ENCODE data around the gene SOX4.
"Not testable (repeated sequence)": the region's sequence is repeated elsewhere in the genome, so short reads cannot be mapped to it uniquely, and the experiment has no call there.

The SOX4 gene

DNA sequence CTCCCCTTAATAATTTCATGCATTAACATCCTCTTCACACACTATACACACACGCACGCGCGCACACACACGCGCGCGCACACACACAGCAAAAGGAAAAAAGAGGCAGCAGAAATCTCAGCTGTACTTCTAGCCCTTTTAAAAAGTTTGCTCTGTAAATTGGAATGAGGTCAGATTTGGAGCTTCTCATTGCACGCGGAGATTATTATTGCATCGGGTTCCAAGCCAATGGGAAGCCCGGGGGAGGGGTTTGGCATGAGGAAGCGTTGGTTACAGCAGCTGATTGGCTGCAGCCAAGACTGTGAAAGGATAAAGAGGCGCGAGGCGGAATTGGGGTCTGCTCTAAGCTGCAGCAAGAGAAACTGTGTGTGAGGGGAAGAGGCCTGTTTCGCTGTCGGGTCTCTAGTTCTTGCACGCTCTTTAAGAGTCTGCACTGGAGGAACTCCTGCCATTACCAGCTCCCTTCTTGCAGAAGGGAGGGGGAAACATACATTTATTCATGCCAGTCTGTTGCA, at the start of gene SOX4:
Gene SOX4, plus strand, starts transcription at position 340 of the 515 bp plus-strand sequence. CDS start 784 bp downstream, outside the sequence.
- peak; percentile 73 to 89 for DNase-seq

DNA sequence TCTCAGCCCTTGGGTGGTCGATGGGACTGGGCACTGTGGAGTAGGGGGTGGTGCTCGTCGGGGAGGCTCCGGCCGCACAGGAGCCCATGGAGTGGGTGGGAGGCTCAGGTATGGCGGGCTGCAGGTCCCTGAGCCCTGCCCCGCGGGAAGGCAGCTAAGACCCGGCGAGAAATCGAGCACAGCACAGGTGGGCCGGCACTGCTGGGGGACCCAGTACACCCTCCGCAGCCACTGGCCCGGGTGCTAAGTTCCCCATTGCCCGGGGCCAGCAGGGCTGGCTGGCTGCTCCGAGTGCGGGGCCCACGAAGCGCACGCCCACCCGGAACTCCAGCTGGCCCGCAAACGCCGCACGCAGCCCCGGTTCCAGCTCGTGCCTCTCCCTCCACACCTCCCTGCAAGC, 41.3 kb upstream of the SOX4 start:
- not testable (repeated sequence) for DNase-seq

DNA sequence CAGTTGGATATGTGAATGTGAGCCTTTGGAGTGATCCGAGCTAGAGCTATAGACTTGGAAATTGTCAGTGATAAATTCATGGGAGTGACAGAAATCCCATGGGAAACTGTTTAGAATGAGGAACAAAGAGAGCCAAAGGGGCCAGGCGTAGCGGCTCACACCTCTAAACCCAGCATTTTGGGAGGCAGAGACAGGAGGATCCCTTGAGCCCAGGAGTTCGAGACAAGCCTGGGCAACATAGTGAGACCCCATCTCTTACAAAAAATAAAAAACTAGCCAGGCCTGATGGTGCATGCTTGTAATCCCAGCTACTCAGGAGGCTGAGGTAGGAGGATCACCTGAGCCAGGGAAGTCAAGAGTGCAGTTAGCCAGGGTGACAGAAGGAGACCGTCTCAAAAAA, 39.3 kb upstream of the SOX4 start:
- DNase-seq: no peak

DNA sequence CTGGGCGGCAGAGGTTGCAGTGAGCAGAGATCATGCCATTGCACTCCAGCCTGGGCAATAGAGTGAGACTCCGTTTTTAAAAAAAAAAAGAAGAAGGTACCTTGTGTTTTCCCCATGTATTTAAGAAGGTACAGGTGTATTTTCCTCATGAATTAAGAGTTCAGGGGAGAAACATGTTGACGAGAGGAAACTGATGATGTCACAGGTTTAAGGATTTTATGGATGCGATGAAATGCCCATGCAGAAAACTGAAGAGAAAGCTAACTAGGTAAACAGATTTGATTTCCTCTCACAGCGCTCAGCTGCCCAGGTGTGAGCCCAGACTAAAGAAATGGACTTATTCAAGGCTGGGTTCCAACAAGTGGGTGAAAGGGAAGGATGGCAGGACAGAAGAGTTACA, 38.4 kb upstream of the SOX4 start:
- DNase-seq: no peak

DNA sequence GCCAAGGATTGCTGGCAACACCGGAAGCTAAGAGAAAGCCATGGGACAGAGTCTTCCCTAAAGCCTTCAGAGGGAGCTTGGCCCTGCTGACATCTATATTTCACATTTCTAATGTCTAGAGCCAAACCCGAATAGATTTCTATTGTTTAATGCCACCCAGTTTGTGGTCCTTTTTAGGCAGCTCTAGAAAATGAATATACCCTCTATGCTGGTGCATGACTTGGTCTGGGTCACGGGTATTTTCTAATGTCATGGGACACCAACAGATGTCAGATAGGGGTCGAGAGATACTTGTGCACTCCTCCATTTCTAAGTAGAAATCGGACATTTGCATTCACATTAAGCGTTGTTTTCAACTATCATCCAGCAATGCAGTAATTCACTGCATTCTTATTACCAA, 37.0 kb upstream of the SOX4 start:
- DNase-seq: no peak

DNA sequence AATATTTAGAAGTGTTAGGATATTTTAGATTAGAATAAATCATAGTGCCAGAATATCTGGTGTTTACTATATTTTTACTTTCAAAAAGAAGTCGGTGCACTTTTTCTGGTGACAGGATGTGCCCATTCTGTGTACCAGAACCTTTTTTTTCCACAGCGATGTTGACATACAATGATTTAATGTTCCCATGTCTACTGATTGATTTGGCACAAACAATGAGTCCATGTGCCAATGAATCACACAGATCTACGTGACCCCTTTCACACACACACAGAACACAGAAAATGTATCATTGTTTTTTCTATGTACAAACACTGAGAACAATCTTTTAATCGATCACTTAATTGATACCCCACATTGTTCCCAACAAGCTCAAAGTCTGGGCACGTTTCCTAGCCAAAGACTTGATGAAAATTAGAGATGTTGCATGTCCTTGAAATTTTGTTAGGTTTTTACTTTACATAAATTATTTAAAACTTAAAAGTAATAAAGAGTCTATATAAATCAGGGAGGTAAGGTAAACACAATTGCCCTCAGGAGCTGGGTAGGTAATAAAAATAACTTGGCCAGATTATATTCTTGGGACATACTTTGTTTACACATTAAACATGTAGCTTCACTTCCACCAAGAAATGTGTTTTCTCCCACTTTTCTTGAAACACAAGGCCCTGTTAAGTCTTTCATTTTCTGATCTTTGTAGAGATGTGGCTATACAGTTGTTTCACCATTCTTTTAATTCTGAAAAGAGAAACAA, 36.4 kb upstream of the SOX4 start:
- DNase-seq: no peak

DNA sequence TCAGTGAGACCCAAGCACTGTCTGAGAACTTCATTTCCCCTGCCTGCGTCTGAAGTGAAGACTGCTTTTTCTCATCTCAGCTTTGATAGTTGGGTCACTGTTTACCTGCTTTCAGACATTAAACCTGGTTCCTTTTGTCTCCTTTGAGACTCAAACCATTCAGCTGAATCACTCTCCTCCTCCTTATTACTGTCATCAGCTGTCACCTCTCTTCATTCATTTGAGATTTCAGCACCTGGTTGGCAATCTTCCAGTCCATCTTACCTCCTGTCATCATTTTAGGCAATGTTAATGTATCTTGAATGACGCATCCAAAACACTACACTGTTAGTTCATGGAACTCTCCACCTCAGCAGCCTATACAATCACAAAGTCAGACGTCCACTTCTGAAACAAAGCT, 34.3 kb upstream of the SOX4 start:
- DNase-seq: no peak

DNA sequence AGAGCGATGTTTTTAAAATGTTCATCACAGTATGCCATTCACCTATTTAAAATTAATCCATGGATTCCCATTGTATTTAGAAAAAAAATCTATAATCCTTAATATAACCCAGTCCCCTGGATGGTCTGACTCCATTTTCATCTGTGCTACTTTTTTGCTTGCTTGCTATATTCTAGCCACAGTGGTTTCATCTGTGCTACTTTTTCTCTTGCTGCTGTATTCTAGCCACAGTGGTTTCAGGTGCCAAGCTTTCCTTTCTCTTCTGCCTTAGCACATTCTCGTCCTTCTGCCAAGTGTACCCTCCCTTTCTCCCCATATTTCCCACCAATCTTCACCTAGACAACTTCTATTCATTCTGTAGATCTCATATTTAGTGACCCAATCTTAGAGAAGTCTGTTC, 33.3 kb upstream of the SOX4 start:
- DNase-seq: no peak

DNA sequence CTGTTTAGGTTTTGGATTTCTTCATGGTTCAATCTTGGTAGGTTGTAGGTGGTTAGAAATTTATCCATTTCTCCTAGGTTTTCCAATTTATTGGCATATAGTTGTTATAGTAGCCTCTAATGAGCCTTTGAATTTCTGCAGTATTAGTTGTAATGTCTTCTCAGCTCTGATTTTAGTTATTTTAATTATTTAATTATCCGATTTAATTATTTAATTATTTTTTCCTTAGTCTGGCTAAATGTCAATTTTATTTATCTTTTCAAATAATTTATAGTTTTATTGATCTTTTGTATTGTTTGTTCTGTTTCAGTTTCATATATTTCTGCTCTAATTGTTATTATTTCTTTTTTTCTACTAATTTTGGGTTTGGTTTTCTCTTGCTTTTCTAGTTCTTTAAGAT, 28.1 kb upstream of the SOX4 start:
- DNase-seq: no peak

DNA sequence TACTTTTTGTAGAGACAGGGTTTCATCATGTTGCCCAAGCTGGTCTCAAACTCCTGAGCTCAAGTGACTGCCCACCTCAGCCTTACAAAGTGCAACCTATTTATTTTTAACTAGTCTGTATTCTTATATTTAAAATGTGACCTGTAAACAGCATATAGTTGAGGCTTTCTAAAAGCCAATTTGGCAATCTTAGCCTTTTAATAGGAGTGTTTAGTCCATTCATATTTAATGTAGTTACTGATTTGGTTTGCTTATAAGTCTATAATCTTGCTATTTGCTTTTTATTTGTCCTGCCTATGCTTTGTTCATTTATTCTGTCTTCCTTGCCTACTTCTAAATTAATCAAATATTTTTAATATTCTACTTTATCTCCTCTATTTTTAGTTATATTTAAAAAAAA, 15.0 kb upstream of the SOX4 start:
- no peak for DNase-seq

DNA sequence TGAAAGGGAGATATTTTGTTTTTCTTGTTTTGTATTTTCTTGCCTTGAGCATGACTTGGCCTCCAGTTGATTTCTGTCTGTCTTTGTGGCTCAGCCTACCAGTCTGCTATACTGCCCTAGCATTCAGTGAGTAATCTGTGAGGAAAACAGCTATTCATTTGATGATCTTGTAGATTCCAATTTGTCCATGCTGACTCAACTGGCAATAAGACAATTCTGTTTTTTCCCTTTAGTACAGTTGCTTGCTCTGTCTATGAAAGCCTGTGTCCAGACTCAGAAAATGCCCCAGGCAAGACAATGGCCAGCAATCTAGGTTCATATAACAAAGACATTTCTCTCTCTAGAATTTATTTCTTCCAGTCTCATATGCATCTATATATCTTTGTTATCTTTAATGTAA, 10.9 kb upstream of the SOX4 start:
- no peak for DNase-seq

DNA sequence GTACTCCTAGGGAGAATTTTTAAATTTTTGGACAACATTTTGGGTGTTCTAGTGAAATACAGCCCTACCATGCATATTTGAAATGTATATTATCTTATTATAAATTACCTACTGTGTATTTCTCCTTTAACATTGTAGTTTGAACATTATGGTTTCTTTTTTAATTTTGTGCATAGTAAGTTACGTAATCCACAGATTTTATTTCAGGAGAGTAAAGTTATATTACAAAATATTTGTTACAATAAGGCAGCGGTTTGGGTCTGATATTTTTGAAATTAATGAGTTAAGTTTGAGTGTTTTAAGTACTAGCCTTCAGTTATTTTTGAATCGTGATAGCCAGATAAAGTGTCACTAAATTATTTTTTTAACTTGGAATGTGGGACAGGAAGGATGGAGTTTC, 7.3 kb upstream of the SOX4 start:
- no peak for DNase-seq

DNA sequence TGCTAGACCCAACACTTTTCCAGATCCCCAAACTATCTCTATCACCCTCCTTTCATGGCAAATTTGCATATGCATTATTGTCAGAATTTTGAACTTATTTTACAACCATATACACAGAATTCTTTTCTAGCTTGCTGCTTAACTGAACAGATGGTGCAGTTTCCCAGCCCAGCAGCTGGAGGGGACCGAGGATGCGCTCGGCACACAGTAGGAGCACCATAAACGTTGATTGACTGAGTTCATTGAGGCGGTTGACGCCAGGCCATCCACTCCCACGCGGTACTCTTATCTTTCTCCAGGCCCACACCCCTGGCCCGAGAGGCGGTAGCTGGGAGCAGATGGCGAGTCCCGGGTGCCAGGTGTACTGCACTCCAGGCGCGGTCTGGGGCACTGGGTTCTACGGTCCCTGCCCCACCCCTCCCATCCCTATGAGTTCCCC, 6.8 kb upstream of the SOX4 start:
- DNase-seq: no peak

DNA sequence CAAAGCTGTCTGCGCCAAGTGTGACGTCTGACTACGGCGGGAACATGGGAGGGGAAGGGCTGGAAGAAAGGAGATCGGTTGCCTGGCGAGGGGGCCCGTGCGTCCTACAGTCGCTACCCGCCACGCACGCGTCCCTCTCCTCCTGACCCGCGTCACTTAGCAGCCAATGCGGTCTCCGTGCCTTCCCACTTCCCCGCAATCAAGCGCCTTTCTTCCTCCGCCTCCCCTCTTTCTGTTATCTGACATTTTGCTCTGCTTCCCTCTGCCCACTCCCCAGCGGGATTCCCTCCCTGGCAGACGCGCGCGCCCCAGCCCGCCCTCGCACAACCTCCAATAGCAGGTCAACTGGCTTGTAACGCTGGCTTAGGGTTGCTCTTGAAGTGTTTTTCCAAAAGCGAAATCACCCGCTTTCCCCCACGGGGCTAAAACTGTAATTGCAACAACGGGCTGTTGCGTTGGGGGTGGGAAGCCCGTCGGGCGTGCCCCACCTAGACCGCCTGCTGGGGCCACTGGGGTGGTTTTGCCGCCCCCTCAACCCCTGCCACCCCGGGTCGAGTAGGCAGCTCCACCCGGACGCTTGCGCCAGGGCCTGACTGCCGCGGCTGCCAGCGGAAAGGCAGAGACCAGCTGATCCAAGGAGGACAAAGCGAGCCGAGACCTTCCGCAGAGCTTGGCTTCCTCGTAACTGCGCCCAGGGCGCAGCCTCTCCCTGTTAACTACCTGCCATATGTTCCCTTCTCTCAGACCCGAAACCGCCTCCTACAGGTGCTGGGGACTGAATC, 6.2 kb upstream of the SOX4 start:
- DNase-seq: peak; percentile 11 to 29

DNA sequence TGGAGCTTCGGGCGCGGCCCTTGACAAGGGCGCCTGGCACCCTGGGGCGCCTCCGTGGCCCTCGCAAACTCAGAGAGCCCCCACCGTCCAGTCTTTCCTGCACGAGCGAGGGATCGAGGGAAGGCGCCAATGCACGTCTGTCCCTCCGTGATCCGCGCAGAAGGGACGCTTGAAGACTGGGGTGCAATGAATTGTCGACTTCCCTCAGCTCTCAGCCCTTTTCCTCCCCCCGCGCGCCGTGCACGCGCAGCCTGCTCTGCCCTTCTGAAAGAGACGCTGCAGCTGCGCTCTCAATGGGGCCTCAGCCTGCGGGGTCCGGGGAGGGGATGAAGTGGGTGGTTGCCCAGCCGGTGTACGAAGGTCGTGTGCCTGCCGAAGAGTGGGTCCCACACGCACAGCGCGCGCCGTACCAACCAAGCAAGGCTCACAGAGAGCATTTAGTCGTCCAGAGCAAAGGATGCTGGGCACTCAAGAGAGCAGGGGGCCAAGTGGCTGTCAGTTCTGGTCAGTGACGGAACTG, 5.5 kb upstream of the SOX4 start:
- DNase-seq: peak; percentile 8 to 22

DNA sequence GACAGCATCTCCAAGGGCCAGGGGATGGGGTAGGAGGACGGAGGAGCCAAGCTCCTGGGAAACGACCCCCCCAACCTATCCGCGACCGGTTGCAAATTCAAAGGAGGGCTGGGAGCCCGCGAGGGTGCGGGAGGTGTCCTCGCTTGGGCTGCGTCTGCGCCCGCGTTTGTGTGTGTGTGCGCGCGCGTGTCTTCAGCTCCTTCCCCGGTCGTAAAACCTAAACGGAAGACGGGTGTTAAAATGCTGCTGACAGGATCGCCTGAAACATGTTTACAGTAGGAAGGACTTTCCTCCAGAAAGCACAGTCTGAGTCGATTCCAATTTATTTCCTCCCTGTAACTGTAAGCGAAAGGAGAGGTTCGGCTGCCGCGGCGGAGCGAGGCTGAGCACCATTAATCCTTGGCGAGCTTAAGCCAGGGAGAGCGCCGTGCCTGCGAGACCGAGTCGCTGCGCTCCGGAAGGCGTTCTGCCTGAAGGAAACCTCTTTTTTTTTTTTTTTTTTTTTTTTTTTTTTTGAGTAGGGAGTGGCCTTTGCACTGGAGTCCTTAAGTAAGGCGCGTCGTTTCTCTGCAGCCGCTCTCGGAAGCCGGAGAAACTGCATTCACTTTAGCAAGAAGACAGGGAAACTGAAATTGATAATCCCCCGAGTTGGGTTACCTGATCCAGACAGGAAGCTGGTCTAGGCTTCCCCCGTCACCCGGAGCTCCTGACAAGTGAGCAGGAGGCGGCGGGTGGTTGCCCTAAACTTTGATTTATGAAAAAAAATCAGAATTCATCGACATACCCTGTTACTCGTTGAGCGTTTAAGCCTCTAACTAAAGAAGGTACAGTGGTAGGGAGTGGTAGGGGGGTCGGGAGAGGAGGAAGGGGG, 4.8 kb upstream of the SOX4 start:
- peak; percentile 24 to 28 for DNase-seq

DNA sequence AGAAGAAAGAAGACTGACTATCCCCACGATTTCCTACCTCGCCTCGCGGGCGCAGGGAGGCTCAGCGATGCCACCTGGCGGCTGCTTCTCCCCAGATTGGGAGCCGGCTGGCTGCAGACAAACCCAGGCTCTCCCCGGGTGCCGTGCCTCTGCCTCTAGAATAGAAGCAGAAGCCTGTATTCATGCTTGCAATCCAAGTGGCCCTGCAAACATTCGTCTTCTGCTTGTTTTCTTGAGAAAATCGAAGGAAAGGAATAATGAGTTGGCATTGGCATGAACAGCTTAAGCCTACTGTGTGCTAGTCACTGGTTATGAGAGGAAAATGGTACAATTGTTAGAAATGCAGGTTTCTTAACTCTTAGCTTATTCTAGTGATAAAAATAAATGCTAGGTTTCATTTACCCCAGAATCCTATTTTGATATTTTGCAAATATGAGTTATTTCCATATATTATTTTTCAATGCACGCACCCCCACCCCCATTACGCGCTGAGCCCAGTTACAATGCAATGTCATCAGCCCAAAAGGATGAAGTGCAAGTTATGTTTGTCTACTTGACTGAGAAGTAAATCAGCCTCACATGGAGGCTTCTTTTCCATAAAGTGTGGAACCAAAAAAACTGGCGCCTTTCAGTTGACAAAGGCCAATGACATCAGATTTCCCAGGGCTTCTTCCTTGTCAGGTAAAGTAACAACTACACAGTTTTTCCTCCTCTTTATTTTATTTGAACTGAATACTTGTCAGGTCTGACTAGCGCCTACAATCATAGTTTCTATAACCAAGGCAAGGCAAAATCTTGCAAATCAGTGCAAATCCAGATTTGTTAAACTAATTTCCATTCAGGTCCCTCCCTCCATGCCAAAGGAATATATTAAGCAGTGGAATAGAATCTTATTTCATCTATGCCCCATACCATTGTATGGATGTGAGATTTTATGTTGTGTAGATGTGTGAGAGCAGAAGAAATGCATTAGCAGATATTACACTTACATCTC, 3.9 kb upstream of the SOX4 start:
- peak; percentile 72 to 78 for DNase-seq

DNA sequence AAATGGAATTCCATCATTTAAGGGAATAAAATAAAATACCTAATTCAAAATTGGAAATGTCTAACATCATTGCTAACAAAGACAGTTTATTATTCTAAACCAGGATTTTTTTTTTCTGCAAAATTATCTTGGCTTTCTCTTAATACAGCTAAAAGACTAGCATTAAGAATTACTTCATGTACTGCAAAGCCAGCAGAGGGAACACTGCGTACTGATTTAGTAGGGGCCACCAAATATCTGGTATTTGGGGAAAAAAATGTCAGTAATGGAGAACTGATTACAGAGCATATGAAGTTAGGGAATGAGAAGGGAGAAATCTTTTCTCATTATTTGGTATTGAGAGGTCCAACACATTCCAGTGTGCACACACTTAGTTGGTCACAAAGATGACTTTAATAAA, 3.2 kb upstream of the SOX4 start:
- DNase-seq: no peak

DNA sequence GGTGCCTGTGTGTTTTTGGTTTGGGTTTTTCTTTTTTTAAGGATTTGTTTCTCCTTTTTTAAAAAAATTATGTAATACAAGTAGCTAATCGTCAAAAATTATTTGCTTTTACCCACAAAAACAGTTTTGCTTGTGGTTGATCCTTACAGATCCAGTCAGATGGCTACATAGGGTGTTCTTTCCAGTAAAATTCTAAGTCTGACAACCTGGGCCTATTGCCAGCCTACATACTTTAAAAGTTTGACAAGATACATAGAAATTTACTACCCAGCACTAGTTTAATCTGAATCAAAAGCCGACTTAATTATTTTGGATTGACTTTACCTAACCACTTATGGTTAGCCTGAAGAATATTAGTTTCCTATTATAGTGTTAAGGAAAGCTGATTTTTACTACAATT, 2.1 kb upstream of the SOX4 start:
- no peak for DNase-seq

DNA sequence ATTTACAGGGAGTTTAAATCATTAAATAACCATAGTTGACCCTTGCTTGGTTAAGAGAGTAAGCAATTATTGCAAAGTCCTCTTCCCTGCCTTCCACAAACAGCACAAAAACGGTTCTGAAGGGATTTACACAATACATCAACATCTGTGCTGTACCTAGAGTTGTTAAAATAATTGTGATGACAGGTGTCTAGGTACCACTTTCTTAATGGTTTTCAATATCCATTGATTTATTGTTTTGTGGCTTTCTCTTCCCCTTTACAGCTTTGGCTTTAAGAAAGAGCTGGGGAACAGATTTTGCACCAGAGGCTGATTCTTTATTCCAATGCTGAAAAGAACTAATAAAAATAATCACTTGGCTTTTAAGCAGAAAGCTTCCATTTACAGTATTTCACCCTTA, 598 bp upstream of the SOX4 start:
- DNase-seq: no peak

DNA sequence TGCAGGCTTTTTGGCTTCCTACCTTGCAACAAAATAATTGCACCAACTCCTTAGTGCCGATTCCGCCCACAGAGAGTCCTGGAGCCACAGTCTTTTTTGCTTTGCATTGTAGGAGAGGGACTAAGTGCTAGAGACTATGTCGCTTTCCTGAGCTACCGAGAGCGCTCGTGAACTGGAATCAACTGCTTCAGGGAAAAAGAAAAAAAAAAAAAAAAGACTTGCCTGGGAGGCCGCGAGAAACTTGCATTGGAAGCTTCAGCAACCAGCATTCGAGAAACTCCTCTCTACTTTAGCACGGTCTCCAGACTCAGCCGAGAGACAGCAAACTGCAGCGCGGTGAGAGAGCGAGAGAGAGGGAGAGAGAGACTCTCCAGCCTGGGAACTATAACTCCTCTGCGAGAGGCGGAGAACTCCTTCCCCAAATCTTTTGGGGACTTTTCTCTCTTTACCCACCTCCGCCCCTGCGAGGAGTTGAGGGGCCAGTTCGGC, 420 bp downstream of the SOX4 start:
- peak in 1 of 2 donors; percentile 8 for DNase-seq
